Measurements from ENCODE around the gene CAMTA1. TPM values are rescaled to one million over a fixed set of nuclear protein-coding genes. Genes with fewer than 3 reads are reported as not detected.

Gene CAMTA1
- total RNA-seq, 3 donors from 2014 or later: 73.4 to 114 (median 82.6) TPM

- Histone ChIP-seq H3K4me1 (ENCODE audit: low read depth) (no peaks in the 10 kb centered on the region), H3K36me3 (ENCODE audit: low read depth) (no peaks in the 10 kb centered on the region), H3K4me3 (no peak overlapping the region), H3K9me3 (peaks cover 7% of the 10 kb centered on the region)
- intact Hi-C loops (cut with DNase I, micrococcal nuclease): no loop called here
- ATAC-seq (no peak), DNase-seq (no peak)
- no peak for TF ChIP-seq CTCF (IDR thresholded peaks at IDR 0.05)
Observed at GRCh38 chr1:7390604-7391000, 605.3 kb downstream of the CAMTA1 start.

- intact Hi-C loops (cut with DNase I, micrococcal nuclease): no loop called here
- H3K4me1 ChIP-seq (ENCODE audit: low read depth): no peaks in the 10 kb centered on the region
- no peak for TF ChIP-seq CTCF (IDR thresholded peaks at IDR 0.05)
- peaks cover 12% of the 10 kb centered on the region for H3K9me3 ChIP-seq
- no peak overlapping the region for H3K4me3 ChIP-seq
- H3K36me3 ChIP-seq (ENCODE audit: low read depth): no peaks in the 10 kb centered on the region
- ATAC-seq: no peak
- no peak for DNase-seq
Observed at GRCh38 chr1:7393136-7393535, 607.9 kb downstream of the CAMTA1 start.

GRCh38 chr1:7395251-7395650 is 610.0 kb downstream of the CAMTA1 start:
- DNase-seq (no peak), ATAC-seq (no peak)
- no peak for TF ChIP-seq CTCF (IDR thresholded peaks at IDR 0.05)
- Histone ChIP-seq H3K36me3 (ENCODE audit: low read depth) (no peaks in the 10 kb centered on the region), H3K4me3 (no peak overlapping the region), H3K9me3 (peaks cover 19% of the 10 kb centered on the region), H3K4me1 (ENCODE audit: low read depth) (no peaks in the 10 kb centered on the region)
- intact Hi-C loops (cut with DNase I, micrococcal nuclease): no loop called here

DNA sequence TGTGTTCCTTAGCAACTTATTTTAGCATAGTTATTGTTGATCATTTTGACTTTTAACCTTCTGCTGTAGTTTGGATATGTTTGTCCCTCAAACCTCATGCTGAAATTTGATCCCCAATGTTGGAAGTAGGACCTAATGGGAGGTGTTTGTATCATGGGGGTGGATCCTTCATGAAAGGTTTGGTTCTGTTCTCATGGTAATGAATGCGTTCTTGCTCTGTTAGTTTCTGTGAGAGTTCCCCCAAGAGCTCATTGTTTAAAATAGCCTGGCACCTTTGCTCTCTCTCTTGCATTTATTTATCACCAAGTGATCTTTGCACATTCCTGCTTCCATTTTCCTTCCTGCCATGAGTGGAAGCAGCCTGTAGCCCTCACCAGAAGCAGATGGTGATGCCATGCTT is 613.7 kb downstream of the CAMTA1 start:
- intact Hi-C loops (cut with DNase I, micrococcal nuclease): no loop called here
- ATAC-seq (no peak), DNase-seq (no peak)
- peaks cover 19% of the 10 kb centered on the region for H3K9me3 ChIP-seq
- no peaks in the 10 kb centered on the region for H3K4me1 ChIP-seq (ENCODE audit: low read depth)
- no peaks in the 10 kb centered on the region for H3K36me3 ChIP-seq (ENCODE audit: low read depth)
- no peak overlapping the region for H3K4me3 ChIP-seq
- no peak for TF ChIP-seq CTCF (IDR thresholded peaks at IDR 0.05)

DNA sequence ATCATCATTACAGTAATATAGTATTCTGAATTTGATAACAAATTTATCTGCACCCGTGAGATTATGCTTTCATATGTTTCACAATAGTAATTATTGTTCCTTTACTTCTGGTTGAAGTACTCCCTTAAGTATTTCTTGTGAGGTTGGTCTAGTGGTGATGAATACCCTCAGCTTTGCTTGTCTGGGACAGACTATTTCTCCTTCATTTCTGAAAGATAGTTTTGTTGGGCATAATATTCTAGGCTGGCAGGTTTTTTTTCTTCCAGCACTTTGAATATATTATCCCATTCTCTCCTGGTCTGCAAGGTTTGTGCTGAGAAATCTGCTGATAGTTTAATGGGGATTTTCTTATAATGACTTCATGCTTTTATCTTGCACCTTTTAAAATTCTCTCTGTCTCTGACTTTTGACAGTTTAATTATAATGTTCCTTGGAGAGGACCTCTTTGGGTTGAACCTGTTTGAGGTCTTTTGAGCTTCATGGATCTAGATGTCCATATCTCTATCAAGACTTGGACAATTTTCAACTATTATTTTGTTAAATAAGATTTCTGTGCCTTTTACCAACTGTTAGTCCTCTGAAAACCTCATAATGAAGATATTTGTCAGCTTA is 614.4 kb downstream of the CAMTA1 start:
- intact Hi-C loops (cut with DNase I, micrococcal nuclease): no loop called here
- no peak for TF ChIP-seq CTCF (IDR thresholded peaks at IDR 0.05)
- DNase-seq (no peak), ATAC-seq (no peak)
- no peak overlapping the region for H3K4me3 ChIP-seq
- H3K4me1 ChIP-seq (ENCODE audit: low read depth): no peaks in the 10 kb centered on the region
- no peaks in the 10 kb centered on the region for H3K36me3 ChIP-seq (ENCODE audit: low read depth)
- H3K9me3 ChIP-seq: peaks cover 19% of the 10 kb centered on the region

DNA sequence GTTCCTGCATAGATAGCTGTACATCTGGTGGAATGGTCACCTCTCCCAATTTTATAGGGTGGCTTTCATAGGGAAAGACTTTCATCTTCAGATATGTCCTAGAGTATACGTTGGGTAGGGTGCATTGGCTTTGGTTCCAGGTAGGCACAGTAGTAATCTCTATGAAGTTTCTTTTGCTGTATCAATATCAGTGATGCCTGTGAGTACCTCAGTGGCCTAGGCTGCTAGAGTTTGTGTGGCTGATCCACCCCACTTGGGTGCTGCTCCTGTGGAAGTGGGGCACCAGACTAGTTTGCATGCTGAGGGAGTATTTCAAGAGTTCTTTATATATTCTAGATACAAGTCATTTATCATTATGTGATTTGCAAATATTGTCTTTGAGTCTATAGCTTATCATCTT is 615.3 kb downstream of the CAMTA1 start:
- Histone ChIP-seq H3K4me1 (ENCODE audit: low read depth) (no peaks in the 10 kb centered on the region), H3K36me3 (ENCODE audit: low read depth) (no peaks in the 10 kb centered on the region), H3K4me3 (no peak overlapping the region), H3K9me3 (peaks cover 12% of the 10 kb centered on the region)
- intact Hi-C loops (cut with DNase I, micrococcal nuclease): no loop called here
- TF ChIP-seq CTCF (IDR thresholded peaks at IDR 0.05): no peak
- no peak for ATAC-seq
- no peak for DNase-seq

All from mucosa of descending colon (tissue), 3 donors.